Liver (tissue), 9 donors: Measurements from ENCODE around the gene PARP8. TPM values are rescaled to one million over a fixed set of nuclear protein-coding genes. Genes with fewer than 3 reads are reported as not detected.

Experiments used
- DNase-seq: peaks from one replicate; pipeline ENCODE4 v3.0.0-alpha.2; 2017; ENCODE audit warnings: low spot score
- H3K27ac ChIP-seq, 2 donors: one replicate each; pipeline ENCODE4 v1.7.0; 2013; ENCODE audit warnings: inconsistent platforms in 2 of 2, low read length in 2 of 2, control low read depth in 1 of 2, low read depth in 1 of 2, mild to moderate bottlenecking in 1 of 2
- H3K27me3 ChIP-seq, 4 donors: one replicate each; pipeline versions ENCODE4 v1.6.1 to v1.7.0; 2013; ENCODE audit warnings: low read length in 3 of 4, inconsistent platforms in 1 of 4, mild to moderate bottlenecking in 1 of 4, moderate library complexity in 1 of 4; ENCODE audit not compliant: control insufficient read depth in 4 of 4, insufficient read depth in 4 of 4
- H3K36me3 ChIP-seq, 4 donors: one replicate each; pipeline versions ENCODE4 v1.6.1 to v1.7.0; 2013; ENCODE audit warnings: low read length in 3 of 4, mild to moderate bottlenecking in 3 of 4, low read depth in 1 of 4, moderate library complexity in 1 of 4; ENCODE audit not compliant: control insufficient read depth in 4 of 4, insufficient read depth in 3 of 4
- H3K4me1 ChIP-seq, 4 donors: one replicate each; pipeline versions ENCODE4 v1.6.1 to v1.7.0; 2013; ENCODE audit warnings: low read length in 3 of 4, mild to moderate bottlenecking in 3 of 4, moderate library complexity in 1 of 4; ENCODE audit not compliant: control insufficient read depth in 4 of 4, insufficient read depth in 4 of 4
- H3K4me3 ChIP-seq, 3 donors: one replicate each; pipeline versions ENCODE4 v1.6.1 to v1.7.0; 2013; ENCODE audit warnings: low read length in 3 of 3, control low read depth in 1 of 3, low read depth in 1 of 3, mild to moderate bottlenecking in 1 of 3
- H3K9ac ChIP-seq, 2 donors: one replicate each; pipeline ENCODE4 v1.7.0; 2013; ENCODE audit warnings: low read length in 2 of 2, mild to moderate bottlenecking in 2 of 2, moderate library complexity in 2 of 2, control low read depth in 1 of 2, low read depth in 1 of 2
- H3K9me3 ChIP-seq, 4 donors: one replicate each; pipeline versions ENCODE4 v1.6.1 to v1.7.0; 2013; ENCODE audit warnings: low read length in 3 of 4; ENCODE audit not compliant: control insufficient read depth in 4 of 4
- EGR1 ChIP-seq, 2 donors: IDR thresholded peaks; 2 replicates each; pipeline ENCODE4 v1.6.1; 2016 to 2018; ENCODE audit warnings: antibody characterized with exemption in 2 of 2, low read depth in 2 of 2
- FOXA1 ChIP-seq: IDR thresholded peaks from 2 replicates; pipeline ENCODE4 v1.6.1; 2016; ENCODE audit warnings: antibody characterized with exemption
- FOXA2 ChIP-seq: IDR thresholded peaks from 2 replicates; pipeline ENCODE4 v1.6.1; 2016; ENCODE audit warnings: antibody characterized with exemption
- GABPA ChIP-seq, 2 donors: IDR thresholded peaks in 1 of 2; conservative IDR thresholded peaks in 1 of 2; 2 replicates each; pipeline ENCODE4 v1.6.1; 2016; ENCODE audit warnings: antibody characterized with exemption in 2 of 2, mild to moderate bottlenecking in 1 of 2, moderate library complexity in 1 of 2
- HNF4A ChIP-seq, 2 donors: conservative IDR thresholded peaks; 2 replicates each; pipeline ENCODE4 v1.6.1; 2016; ENCODE audit warnings: antibody characterized with exemption in 2 of 2, mild to moderate bottlenecking in 2 of 2
- HNF4G ChIP-seq: IDR thresholded peaks from 2 replicates; pipeline ENCODE4 v1.6.1; 2016; ENCODE audit warnings: antibody characterized with exemption
- JUND ChIP-seq, 2 donors: IDR thresholded peaks; 2 replicates each; pipeline ENCODE4 v1.6.1; 2016; ENCODE audit warnings: antibody characterized with exemption in 2 of 2
- NR2F2 ChIP-seq: IDR thresholded peaks from 2 replicates; pipeline ENCODE4 v1.6.1; 2016; ENCODE audit warnings: antibody characterized with exemption
- RAD21 ChIP-seq, 2 donors: IDR thresholded peaks; 2 replicates each; pipeline ENCODE4 v1.6.1; 2016; ENCODE audit warnings: antibody characterized with exemption in 2 of 2, mild to moderate bottlenecking in 2 of 2
- RXRA ChIP-seq, 2 donors: IDR thresholded peaks; 2 replicates each; pipeline ENCODE4 v1.6.1; 2017 to 2018; ENCODE audit warnings: antibody characterized with exemption in 2 of 2, mild to moderate bottlenecking in 1 of 2
- SP1 ChIP-seq: IDR thresholded peaks from 2 replicates; pipeline ENCODE4 v1.6.1; 2018; ENCODE audit warnings: antibody characterized with exemption, mild to moderate bottlenecking
- TAF1 ChIP-seq: conservative IDR thresholded peaks from 2 replicates; pipeline ENCODE4 v1.6.1; 2016; ENCODE audit warnings: antibody characterized with exemption, mild to moderate bottlenecking
- YY1 ChIP-seq: IDR thresholded peaks from 2 replicates; pipeline ENCODE4 v1.6.1; 2016; ENCODE audit warnings: antibody characterized with exemption, mild to moderate bottlenecking
- whole genome bisulfite sequencing: extraction: QIAGEN DNeasy Blood & Tissue Kit; methylation state at CpG from one replicate; pipeline ENCODE4 v1.1.7; 2013; 5-methylcytosine and 5-hydroxymethylcytosine counted together
- polyA plus RNA-seq, 2 donors: library from polyadenylated mRNA; stranded (reverse) in 1 of 2; unstranded in 1 of 2; fragments of 200-250 nt in 1 of 2; fragments of >200 nt in 1 of 2; fragmentation: Nextera tagmentation in 1 of 2; extraction: Ambion mirVana in 1 of 2; gene quantifications; one replicate each; pipeline versions ENCODE4 v1.2.1 to v1.2.3, GENCODE V29; 2013 to 2015
- total RNA-seq, 2 donors: library from RNA; depleted of rRNA; stranded (reverse); fragments of >200 nt; gene quantifications; one replicate each; pipeline ENCODE4 v1.2.3, GENCODE V29; 2014
- TF ChIP-seq, protein P1 (sequence below): IDR thresholded peaks from 2 replicates; pipeline ENCODE4 v1.6.1; 2016; ENCODE audit warnings: antibody characterized with exemption
- TF ChIP-seq, protein P2 (sequence below): IDR thresholded peaks from 2 replicates; pipeline ENCODE4 v1.6.1; 2016; ENCODE audit warnings: antibody characterized with exemption
- TF ChIP-seq, protein P3 (sequence below): fragments of 150-350 bp; IDR thresholded peaks from 2 replicates; pipeline ENCODE4 v1.5.1; 2017; ENCODE audit warnings: improper control_type of control experiment, low read depth, low read length; ENCODE audit not compliant: missing input control
- TF ChIP-seq, protein P4 (sequence below): IDR thresholded peaks from 2 replicates; pipeline ENCODE4 v1.6.1; 2016; ENCODE audit warnings: antibody characterized with exemption
- TF ChIP-seq, protein P5 (sequence below): IDR thresholded peaks from 2 replicates; pipeline ENCODE4 v1.6.1; 2016; ENCODE audit warnings: antibody characterized with exemption, mild to moderate bottlenecking
- donor health status: healthy.
- donor health status: healthy.
- donor health status: healthy.
- donor health status: healthy.
- donor health status: healthy.

PARP8 gene
- total and polyA plus RNA-seq, 4 donors: 3.9 to 16.0 (median 7.1) TPM

DNA sequence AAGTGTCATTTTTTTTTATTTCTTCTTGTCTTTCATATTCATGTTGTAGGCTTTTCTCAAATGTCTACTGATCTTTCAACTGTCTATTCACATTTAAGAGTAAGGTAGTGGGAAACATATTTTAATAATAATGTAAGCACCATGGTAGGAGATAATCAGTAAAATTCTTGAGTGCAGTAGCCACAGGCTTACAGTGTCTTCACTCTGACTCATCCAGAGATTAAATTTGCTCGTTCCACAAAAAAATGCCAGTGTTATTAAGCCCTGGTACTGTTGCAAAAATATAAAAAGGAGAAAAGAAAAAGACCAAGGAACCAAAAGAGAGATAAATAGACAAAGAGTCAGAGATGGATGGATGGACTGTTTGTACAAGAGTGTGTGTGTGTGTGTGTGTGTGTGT, 43.0 kb downstream of the PARP8 start:
- H3K4me3 ChIP-seq: no peak overlapping the region
- WGBS: 81% methylated on average over 1 of the region's 1 CpG
- no peak overlapping the region for H3K9ac ChIP-seq
- no peaks in the 10 kb centered on the region for H3K27me3 ChIP-seq
- no peaks in the 10 kb centered on the region for H3K36me3 ChIP-seq
- H3K4me1 ChIP-seq: peaks cover 1 to 14% (median 10%) of the 10 kb centered on the region in 4 donors
- no peak for DNase-seq
- no peaks in the 10 kb centered on the region for H3K9me3 ChIP-seq
- TF ChIP-seq FOXA2 (no peak), YY1 (no peak), FOXA1 (no peak), HNF4A (conservative IDR thresholded peaks at IDR 0.05) (no peak)
- TF ChIP-seq, protein P1, sequence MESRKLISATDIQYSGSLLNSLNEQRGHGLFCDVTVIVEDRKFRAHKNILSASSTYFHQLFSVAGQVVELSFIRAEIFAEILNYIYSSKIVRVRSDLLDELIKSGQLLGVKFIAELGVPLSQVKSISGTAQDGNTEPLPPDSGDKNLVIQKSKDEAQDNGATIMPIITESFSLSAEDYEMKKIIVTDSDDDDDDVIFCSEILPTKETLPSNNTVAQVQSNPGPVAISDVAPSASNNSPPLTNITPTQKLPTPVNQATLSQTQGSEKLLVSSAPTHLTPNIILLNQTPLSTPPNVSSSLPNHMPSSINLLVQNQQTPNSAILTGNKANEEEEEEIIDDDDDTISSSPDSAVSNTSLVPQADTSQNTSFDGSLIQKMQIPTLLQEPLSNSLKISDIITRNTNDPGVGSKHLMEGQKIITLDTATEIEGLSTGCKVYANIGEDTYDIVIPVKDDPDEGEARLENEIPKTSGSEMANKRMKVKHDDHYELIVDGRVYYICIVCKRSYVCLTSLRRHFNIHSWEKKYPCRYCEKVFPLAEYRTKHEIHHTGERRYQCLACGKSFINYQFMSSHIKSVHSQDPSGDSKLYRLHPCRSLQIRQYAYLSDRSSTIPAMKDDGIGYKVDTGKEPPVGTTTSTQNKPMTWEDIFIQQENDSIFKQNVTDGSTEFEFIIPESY: no peak
- TF ChIP-seq, protein P2, sequence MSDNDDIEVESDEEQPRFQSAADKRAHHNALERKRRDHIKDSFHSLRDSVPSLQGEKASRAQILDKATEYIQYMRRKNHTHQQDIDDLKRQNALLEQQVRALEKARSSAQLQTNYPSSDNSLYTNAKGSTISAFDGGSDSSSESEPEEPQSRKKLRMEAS: no peak
- H3K27ac ChIP-seq: no peak overlapping the region

DNA sequence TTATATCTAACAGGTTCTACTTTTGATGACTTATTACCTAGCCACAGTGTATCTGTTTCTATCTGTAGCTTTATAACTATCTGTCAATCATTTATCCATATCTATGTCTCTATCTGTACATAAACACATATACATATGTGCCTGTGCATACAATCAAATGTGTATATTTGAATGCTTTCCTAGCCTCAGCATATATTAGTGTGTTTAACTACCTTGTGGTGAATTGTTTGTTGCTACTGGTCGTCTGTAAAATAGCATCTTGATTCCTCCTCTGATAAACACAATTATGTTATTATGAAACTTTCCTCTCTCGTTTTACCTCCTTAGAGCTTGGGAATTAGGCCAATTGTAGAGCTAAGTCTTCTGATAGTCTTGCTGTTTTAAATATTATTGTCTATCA, 44.4 kb downstream of the PARP8 start:
- TF ChIP-seq FOXA1 (no peak), TAF1 (no peak), RAD21 (IDR thresholded peaks at IDR 0.05) (no peak), EGR1 (IDR thresholded peaks at IDR 0.05; ENCODE audit: low read depth in 2 of 2) (no peak), RXRA (IDR thresholded peaks at IDR 0.05) (no peak), YY1 (no peak), GABPA (IDR thresholded peaks at IDR 0.05 in 1 of 2, conservative IDR thresholded peaks at IDR 0.05 in 1 of 2) (no peak), HNF4A (conservative IDR thresholded peaks at IDR 0.05) (no peak), HNF4G (no peak), JUND (IDR thresholded peaks at IDR 0.05) (no peak), NR2F2 (no peak), FOXA2 (no peak), SP1 (no peak)
- TF ChIP-seq, protein P1: no peak
- TF ChIP-seq, protein P2: no peak
- TF ChIP-seq, protein P3, sequence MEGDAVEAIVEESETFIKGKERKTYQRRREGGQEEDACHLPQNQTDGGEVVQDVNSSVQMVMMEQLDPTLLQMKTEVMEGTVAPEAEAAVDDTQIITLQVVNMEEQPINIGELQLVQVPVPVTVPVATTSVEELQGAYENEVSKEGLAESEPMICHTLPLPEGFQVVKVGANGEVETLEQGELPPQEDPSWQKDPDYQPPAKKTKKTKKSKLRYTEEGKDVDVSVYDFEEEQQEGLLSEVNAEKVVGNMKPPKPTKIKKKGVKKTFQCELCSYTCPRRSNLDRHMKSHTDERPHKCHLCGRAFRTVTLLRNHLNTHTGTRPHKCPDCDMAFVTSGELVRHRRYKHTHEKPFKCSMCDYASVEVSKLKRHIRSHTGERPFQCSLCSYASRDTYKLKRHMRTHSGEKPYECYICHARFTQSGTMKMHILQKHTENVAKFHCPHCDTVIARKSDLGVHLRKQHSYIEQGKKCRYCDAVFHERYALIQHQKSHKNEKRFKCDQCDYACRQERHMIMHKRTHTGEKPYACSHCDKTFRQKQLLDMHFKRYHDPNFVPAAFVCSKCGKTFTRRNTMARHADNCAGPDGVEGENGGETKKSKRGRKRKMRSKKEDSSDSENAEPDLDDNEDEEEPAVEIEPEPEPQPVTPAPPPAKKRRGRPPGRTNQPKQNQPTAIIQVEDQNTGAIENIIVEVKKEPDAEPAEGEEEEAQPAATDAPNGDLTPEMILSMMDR: no peak
- TF ChIP-seq, protein P4, sequence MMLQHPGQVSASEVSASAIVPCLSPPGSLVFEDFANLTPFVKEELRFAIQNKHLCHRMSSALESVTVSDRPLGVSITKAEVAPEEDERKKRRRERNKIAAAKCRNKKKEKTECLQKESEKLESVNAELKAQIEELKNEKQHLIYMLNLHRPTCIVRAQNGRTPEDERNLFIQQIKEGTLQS: no peak
- TF ChIP-seq, protein P5, sequence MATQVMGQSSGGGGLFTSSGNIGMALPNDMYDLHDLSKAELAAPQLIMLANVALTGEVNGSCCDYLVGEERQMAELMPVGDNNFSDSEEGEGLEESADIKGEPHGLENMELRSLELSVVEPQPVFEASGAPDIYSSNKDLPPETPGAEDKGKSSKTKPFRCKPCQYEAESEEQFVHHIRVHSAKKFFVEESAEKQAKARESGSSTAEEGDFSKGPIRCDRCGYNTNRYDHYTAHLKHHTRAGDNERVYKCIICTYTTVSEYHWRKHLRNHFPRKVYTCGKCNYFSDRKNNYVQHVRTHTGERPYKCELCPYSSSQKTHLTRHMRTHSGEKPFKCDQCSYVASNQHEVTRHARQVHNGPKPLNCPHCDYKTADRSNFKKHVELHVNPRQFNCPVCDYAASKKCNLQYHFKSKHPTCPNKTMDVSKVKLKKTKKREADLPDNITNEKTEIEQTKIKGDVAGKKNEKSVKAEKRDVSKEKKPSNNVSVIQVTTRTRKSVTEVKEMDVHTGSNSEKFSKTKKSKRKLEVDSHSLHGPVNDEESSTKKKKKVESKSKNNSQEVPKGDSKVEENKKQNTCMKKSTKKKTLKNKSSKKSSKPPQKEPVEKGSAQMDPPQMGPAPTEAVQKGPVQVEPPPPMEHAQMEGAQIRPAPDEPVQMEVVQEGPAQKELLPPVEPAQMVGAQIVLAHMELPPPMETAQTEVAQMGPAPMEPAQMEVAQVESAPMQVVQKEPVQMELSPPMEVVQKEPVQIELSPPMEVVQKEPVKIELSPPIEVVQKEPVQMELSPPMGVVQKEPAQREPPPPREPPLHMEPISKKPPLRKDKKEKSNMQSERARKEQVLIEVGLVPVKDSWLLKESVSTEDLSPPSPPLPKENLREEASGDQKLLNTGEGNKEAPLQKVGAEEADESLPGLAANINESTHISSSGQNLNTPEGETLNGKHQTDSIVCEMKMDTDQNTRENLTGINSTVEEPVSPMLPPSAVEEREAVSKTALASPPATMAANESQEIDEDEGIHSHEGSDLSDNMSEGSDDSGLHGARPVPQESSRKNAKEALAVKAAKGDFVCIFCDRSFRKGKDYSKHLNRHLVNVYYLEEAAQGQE: no peak
- no peaks in the 10 kb centered on the region for H3K27me3 ChIP-seq
- 19% methylated on average over 2 of the region's 2 CpGs for WGBS
- DNase-seq: no peak
- H3K4me3 ChIP-seq: peak overlapping the region in 2 of 3 donors; percentile 7 to 19
- H3K9me3 ChIP-seq: no peaks in the 10 kb centered on the region
- no peaks in the 10 kb centered on the region for H3K36me3 ChIP-seq
- peak overlapping the region in 1 of 2 donors; percentile 29 for H3K9ac ChIP-seq
- H3K4me1 ChIP-seq: peaks cover 1 to 14% (median 10%) of the 10 kb centered on the region in 4 donors
- H3K27ac ChIP-seq: peak overlapping the region in 1 of 2 donors; percentile 17
